Gastrocnemius medialis (tissue), 4 donors: Measurements from ENCODE around the gene ZNF526. TPM values are rescaled to one million over a fixed set of nuclear protein-coding genes. Genes with fewer than 3 reads are reported as not detected.

Source experiments
- ATAC-seq, 2 donors: fragments of 150-250 bp; one replicate each; pipeline ENCODE4 v1.9.1; 2016
- DNase-seq, 2 donors: peaks; one replicate each; pipeline ENCODE4 v3.0.0-alpha.2; 2019
- H3K27ac ChIP-seq, 4 donors: fragments of 200-600 bp; sonication (generic); 1 replicate in 1 of 4; 2 replicates in 3 of 4; pipeline ENCODE4 v1.5.1; 2016 to 2018; ENCODE audit warnings: mild to moderate bottlenecking in 2 of 4, moderate library complexity in 1 of 4
- H3K27me3 ChIP-seq, 3 donors: fragments of 200-600 bp; sonication (generic) in 2 of 3; 1 replicate in 1 of 3; 2 replicates in 2 of 3; pipeline versions ENCODE4 v1.5.1 to v1.6.0; 2016 to 2019; ENCODE audit warnings: mild to moderate bottlenecking in 1 of 3, moderate library complexity in 1 of 3
- H3K36me3 ChIP-seq, 2 donors: fragments of 200-600 bp; sonication (generic) in 1 of 2; one replicate each; pipeline ENCODE4 v1.5.1; 2017 to 2018
- H3K4me1 ChIP-seq, 2 donors: fragments of 200-600 bp; sonication (generic) in 1 of 2; one replicate each; pipeline ENCODE4 v1.5.1; 2016 to 2017; ENCODE audit warnings: mild to moderate bottlenecking in 2 of 2
- H3K4me3 ChIP-seq, 4 donors: fragments of 200-600 bp; sonication (generic) in 3 of 4; 1 replicate in 1 of 4; 2 replicates in 3 of 4; pipeline ENCODE4 v1.5.1; 2016 to 2019; ENCODE audit warnings: mild to moderate bottlenecking in 2 of 4
- H3K9me3 ChIP-seq, 3 donors: fragments of 200-600 bp; sonication (generic) in 2 of 3; 1 replicate in 1 of 3; 2 replicates in 2 of 3; pipeline ENCODE4 v1.5.1; 2016 to 2019
- CTCF ChIP-seq, 5 experiments: fragments of 450-650 bp in 3 of 5; fragments of 200-600 bp in 2 of 5; sonication (generic) in 2 of 5; IDR thresholded peaks in 4 of 5; conservative IDR thresholded peaks in 1 of 5; 1 replicate in 4 of 5; 2 replicates in 1 of 5; pipeline ENCODE4 v1.5.1; 2016 to 2019; ENCODE audit warnings: antibody characterized with exemption in 5 of 5, mild to moderate bottlenecking in 3 of 5, moderate library complexity in 3 of 5
- POLR2A ChIP-seq, 2 donors: fragments of 450-650 bp; IDR thresholded peaks; one replicate each; pipeline ENCODE4 v1.6.1; 2017; ENCODE audit warnings: antibody characterized with exemption in 2 of 2, mild to moderate bottlenecking in 2 of 2, moderate library complexity in 2 of 2
- in situ Hi-C, 4 donors: fragments of 200-750 bp; cut with MboI; loops; one replicate each; pipeline versions ENCODE4 v1.15.0 to v1.8.0; 2017; ENCODE audit warnings: low sequenced_read_pairs in 4 of 4
- intact Hi-C: fragments of 100-400 bp; cut with DNase I; formaldehyde crosslinking; loops from one replicate; pipeline ENCODE4 v1.15.1; 2023; ENCODE audit warnings: low total_unique reads
- total RNA-seq, 4 donors: library from RNA; depleted of rRNA; stranded (reverse); fragments of >200 nt; gene quantifications; one replicate each; pipeline versions ENCODE4 v1.1.0 to v1.2.3, GENCODE V29; 2016

ZNF526 gene
- total RNA-seq, 4 donors from 2014 or later, result 3.3 to 5.8 (median 4.9) TPM

DNA sequence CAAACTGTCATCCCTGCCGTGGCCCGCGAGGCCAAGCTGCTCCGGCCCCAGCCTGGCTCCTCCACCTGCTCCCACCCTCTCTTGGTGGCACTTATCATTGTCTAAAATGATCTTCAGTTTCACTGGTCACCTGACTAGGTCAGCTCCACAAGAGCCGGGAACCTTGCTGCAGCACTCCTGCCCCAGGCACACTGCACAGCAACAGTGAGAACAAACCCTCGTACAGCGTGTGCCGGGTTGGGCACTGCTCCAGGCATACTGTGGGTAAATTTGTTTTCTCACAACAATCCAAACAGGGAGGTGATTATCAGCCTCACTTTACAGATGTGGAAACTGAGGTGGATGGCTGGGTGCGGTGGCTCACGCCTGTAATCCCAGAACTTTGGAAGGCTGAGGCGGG, 11.5 kb upstream of the ZNF526 start:
- Histone ChIP-seq H3K4me1 (peaks cover 0 to 5% of the 10 kb centered on the region in 2 donors), H3K4me3 (no peak overlapping the region), H3K27me3 (no peaks in the 10 kb centered on the region), H3K36me3 (peaks cover 0 to 83% of the 10 kb centered on the region in 2 donors), H3K9me3 (no peaks in the 10 kb centered on the region), H3K27ac (no peak overlapping the region)
- DNase-seq (no peak), ATAC-seq (no peak)
- intact Hi-C loops (no loop called here), in situ Hi-C loops (no loop called here)
- TF ChIP-seq POLR2A (IDR thresholded peaks at IDR 0.05), result no peak
- no peak for TF ChIP-seq CTCF (IDR thresholded peaks at IDR 0.05 in 4 of 5, conservative IDR thresholded peaks at IDR 0.05 in 1 of 5)

GRCh38 chr19:42212886-42213285, 7.2 kb upstream of the ZNF526 start:
- DNase-seq, result no peak
- H3K27ac ChIP-seq, result no peak overlapping the region
- no peak overlapping the region for H3K4me3 ChIP-seq
- intact Hi-C loops (loop anchor here (10.0 kb wide), 1 partner anchor 348 kb away; the partner anchor contains the start of gene RPS19), in situ Hi-C loops (no loop called here)
- H3K4me1 ChIP-seq, result peaks cover 16 to 24% of the 10 kb centered on the region in 2 donors
- no peaks in the 10 kb centered on the region for H3K27me3 ChIP-seq
- ATAC-seq, result no peak
- no peaks in the 10 kb centered on the region for H3K9me3 ChIP-seq
- TF ChIP-seq POLR2A (IDR thresholded peaks at IDR 0.05) (no peak), CTCF (IDR thresholded peaks at IDR 0.05 in 4 of 5, conservative IDR thresholded peaks at IDR 0.05 in 1 of 5) (no peak)
- H3K36me3 ChIP-seq, result peaks cover 0 to 68% of the 10 kb centered on the region in 2 donors

DNA sequence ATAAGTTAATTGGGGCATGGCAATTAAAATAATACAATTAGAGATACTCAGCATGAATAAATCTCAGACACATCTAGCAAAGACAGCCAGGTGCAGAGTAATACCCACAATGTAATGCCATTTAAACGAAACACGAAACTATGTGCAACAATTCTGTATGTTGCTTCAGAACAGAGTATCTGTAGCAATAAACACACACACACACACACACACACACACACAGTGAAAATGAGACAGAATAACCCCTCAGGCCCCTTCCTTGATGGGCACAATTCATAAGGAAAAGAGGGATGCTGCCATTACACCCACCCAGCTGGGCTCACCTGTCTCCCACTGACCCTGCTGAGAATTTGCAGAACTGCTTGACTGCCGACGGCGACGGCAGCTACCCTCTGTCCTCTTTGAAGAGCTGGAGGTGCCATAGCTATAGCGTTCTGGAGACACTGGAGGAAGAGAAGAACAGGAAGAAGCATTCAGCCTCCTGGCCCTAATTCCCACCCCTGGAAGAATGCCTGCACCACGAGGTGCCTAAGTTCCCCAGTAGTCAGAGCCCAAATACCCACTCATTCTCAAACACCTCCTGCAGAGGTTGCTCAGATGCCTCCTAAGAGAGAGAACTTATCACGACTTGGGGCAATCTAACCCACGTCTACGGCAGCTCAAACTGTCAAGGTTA, 5.2 kb upstream of the ZNF526 start:
- H3K27ac ChIP-seq, result no peak overlapping the region
- H3K9me3 ChIP-seq, result no peaks in the 10 kb centered on the region
- ATAC-seq (no peak), DNase-seq (no peak)
- peaks cover 0 to 48% of the 10 kb centered on the region in 2 donors for H3K36me3 ChIP-seq
- no peaks in the 10 kb centered on the region for H3K27me3 ChIP-seq
- TF ChIP-seq POLR2A (IDR thresholded peaks at IDR 0.05), result no peak
- no peak for TF ChIP-seq CTCF (IDR thresholded peaks at IDR 0.05 in 4 of 5, conservative IDR thresholded peaks at IDR 0.05 in 1 of 5)
- peaks cover 28 to 43% of the 10 kb centered on the region in 2 donors for H3K4me1 ChIP-seq
- intact Hi-C loops, result loop anchor here (10.0 kb wide), 1 partner anchor 350 kb away; the partner anchor contains the start of gene RPS19
- H3K4me3 ChIP-seq, result no peak overlapping the region
- in situ Hi-C loops, result no loop called here

GRCh38 chr19:42216653-42217519, 3.2 kb upstream of the ZNF526 start:
- Histone ChIP-seq H3K36me3 (peaks cover 0 to 31% of the 10 kb centered on the region in 2 donors), H3K27me3 (no peaks in the 10 kb centered on the region), H3K4me3 (peak overlapping the region; percentile 74 to 95 (median 86)), H3K27ac (peak overlapping the region; percentile 86 to 97 (median 94)), H3K4me1 (peaks cover 37 to 53% of the 10 kb centered on the region in 2 donors), H3K9me3 (no peaks in the 10 kb centered on the region)
- intact Hi-C loops, result loop anchor here (1.0 to 10.0 kb wide), 2 partner anchors 27 to 352 kb away; partner anchors contain the start of gene RPS19
- no peak for DNase-seq
- ATAC-seq, result peak; percentile 9 to 20
- TF ChIP-seq POLR2A (IDR thresholded peaks at IDR 0.05) (no peak), CTCF (IDR thresholded peaks at IDR 0.05 in 4 of 5, conservative IDR thresholded peaks at IDR 0.05 in 1 of 5) (no peak)
- in situ Hi-C loops, result no loop called here
